Testis (tissue), 3 donors: ENCODE results near the gene PLIN5. TPM values are rescaled to one million over a fixed set of nuclear protein-coding genes. Genes with fewer than 3 reads are reported as not detected.

Source experiments
- DNase-seq: peaks from one replicate; pipeline ENCODE4 v3.0.0-alpha.2; 2019
- H3K27ac ChIP-seq, 2 donors: fragments of 200-600 bp; sonication (generic); one replicate each; pipeline ENCODE4 v1.5.1; 2019
- H3K27me3 ChIP-seq: fragments of 200-600 bp; sonication (generic); one replicate; pipeline ENCODE4 v1.5.1; 2019
- H3K36me3 ChIP-seq: fragments of 200-600 bp; sonication (generic); one replicate; pipeline ENCODE4 v1.5.1; 2017; ENCODE audit warnings: low read depth; ENCODE audit errors: missing control alignments
- H3K4me1 ChIP-seq: fragments of 200-600 bp; sonication (generic); one replicate; pipeline ENCODE4 v1.5.1; 2019
- H3K4me3 ChIP-seq, 2 donors: fragments of 200-600 bp; sonication (generic); one replicate each; pipeline ENCODE4 v1.5.1; 2017 to 2019
- H3K9me3 ChIP-seq: fragments of 200-600 bp; sonication (generic); one replicate; pipeline ENCODE4 v1.5.1; 2017
- CTCF ChIP-seq, 3 experiments: fragments of 450-650 bp in 2 of 3; fragments of 200-600 bp in 1 of 3; sonication (generic) in 1 of 3; IDR thresholded peaks; one replicate each; pipeline ENCODE4 v1.5.1; 2016 to 2019; ENCODE audit warnings: antibody characterized with exemption in 3 of 3, mild to moderate bottlenecking in 2 of 3, moderate library complexity in 1 of 3
- POLR2A ChIP-seq: fragments of 450-650 bp; IDR thresholded peaks from one replicate; pipeline ENCODE4 v1.6.1; 2017; ENCODE audit warnings: antibody characterized with exemption, mild to moderate bottlenecking, moderate library complexity
- WGBS, 2 donors: methylation state at CpG; one replicate each; pipeline ENCODE4 v1.1.5; 2018; 5-methylcytosine and 5-hydroxymethylcytosine counted together
- intact Hi-C: fragments of 100-400 bp; cut with DNase I; formaldehyde crosslinking; loops from one replicate; pipeline ENCODE4 v1.15.1; 2023; ENCODE audit warnings: low total_unique reads
- polyA plus RNA-seq: library from polyadenylated mRNA; stranded (reverse); fragments of 350-450 nt; fragmentation: Illumina TruSeq; extraction: RNeasy Lipid Tissue Mini Kit (QIAGEN cat#74804); gene quantifications from one replicate; pipeline ENCODE4 v1.2.3, GENCODE V29; 2014; ENCODE audit warnings: low read depth, low replicate concordance; ENCODE audit not compliant: insufficient read depth
- total RNA-seq, 2 donors: library from RNA; depleted of rRNA; stranded (reverse); fragments of >200 nt; gene quantifications; one replicate each; pipeline ENCODE4 v1.2.3, GENCODE V29; 2016

The PLIN5 gene
- total and polyA plus RNA-seq, 3 donors from 2014 or later, result 3.8 to 8.5 (median 7.4) TPM

GRCh38 chr19:4523306-4524110, 11.5 kb downstream of the PLIN5 start:
- 42 to 84% methylated on average over 8 to 53 of the region's 53 CpGs for WGBS, 2 donors

DNA sequence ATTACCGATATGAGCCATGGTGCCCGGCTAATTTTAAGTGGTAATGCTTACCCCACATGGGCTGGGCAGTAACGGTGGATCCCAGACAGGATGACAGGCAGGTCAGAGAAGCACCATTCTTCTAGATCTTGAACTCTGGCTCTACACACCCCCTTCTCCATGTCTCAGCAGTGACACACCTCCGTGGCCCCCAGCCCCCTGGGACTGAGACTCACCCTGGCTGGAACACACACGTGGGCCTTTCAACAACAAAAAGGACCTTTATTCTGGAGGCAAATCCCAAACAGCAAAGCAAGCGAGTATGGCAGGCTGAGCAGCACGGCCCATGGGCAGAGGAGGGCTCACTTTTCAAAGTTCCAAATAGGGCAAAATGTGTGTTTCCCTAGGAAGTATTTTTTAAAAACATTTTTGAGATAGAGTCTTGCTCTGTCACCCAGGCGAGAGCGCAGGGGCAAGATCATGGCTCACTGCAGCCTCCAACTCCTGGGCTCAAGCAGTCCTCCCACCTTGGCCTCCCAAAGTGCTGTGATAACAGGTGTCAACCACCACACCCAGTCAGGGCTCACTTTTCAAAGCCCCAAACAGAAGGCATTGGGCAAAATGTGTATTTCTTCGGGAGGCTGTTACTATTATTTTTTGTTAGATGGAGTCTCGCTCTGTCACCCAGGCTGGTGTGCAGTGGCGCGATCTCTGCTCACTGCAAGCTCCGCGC, 12.6 kb downstream of the PLIN5 start:
- DNase-seq, result no peak
- no peak for TF ChIP-seq CTCF (IDR thresholded peaks at IDR 0.05)
- no peak for TF ChIP-seq POLR2A
- no peaks in the 10 kb centered on the region for H3K36me3 ChIP-seq
- no peaks in the 10 kb centered on the region for H3K9me3 ChIP-seq
- H3K27ac ChIP-seq, result no peak overlapping the region
- H3K4me3 ChIP-seq, result no peak overlapping the region
- H3K27me3 ChIP-seq, result no peaks in the 10 kb centered on the region
- WGBS, 2 donors, result 86 to 87% methylated on average over 15 of the region's 15 CpGs
- intact Hi-C loops, result no loop called here
- peaks cover 10% of the 10 kb centered on the region for H3K4me1 ChIP-seq

More at GRCh38 chr19:4523306-4524110, 11.5 kb downstream of the PLIN5 start:
- H3K9me3 ChIP-seq, result no peaks in the 10 kb centered on the region
- intact Hi-C loops, result no loop called here
- peaks cover 5% of the 10 kb centered on the region for H3K4me1 ChIP-seq
- no peaks in the 10 kb centered on the region for H3K27me3 ChIP-seq
- peak; percentile 40 for DNase-seq
- no peak overlapping the region for H3K27ac ChIP-seq
- TF ChIP-seq CTCF (IDR thresholded peaks at IDR 0.05), result peak in 2 of 3 experiments; percentile 36 to 49
- no peak for TF ChIP-seq POLR2A
- no peaks in the 10 kb centered on the region for H3K36me3 ChIP-seq
- H3K4me3 ChIP-seq, result no peak overlapping the region

DNA sequence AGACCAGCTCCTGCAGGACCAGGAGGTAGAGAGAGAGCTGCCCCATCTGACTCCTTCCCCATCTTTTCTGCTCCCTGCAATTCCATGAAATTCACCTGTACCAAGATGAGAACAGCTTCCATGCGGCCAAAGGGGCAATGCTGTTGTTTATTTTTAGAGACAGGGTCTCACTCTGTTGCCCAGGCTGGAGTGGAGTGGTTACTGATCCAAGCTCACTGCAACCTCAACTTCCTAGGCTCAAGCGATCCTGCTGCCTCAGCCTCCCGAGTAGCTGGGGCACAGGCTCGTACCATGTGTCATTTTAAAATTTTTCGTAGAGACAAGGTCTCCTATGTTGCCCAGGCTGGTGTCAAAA, 13.2 kb downstream of the PLIN5 start:
- DNase-seq, result no peak
- Histone ChIP-seq H3K9me3 (no peaks in the 10 kb centered on the region), H3K4me1 (peaks cover 10% of the 10 kb centered on the region), H3K36me3 (no peaks in the 10 kb centered on the region), H3K27ac (no peak overlapping the region), H3K4me3 (no peak overlapping the region), H3K27me3 (no peaks in the 10 kb centered on the region)
- intact Hi-C loops, result no loop called here
- TF ChIP-seq POLR2A (no peak), CTCF (IDR thresholded peaks at IDR 0.05) (no peak)
- 86 to 91% methylated on average over 5 of the region's 5 CpGs for WGBS, 2 donors

GRCh38 chr19:4521170-4521887, 13.7 kb downstream of the PLIN5 start:
- no peak for DNase-seq
- Histone ChIP-seq H3K27ac (no peak overlapping the region), H3K4me1 (peaks cover 10% of the 10 kb centered on the region), H3K36me3 (no peaks in the 10 kb centered on the region), H3K4me3 (no peak overlapping the region), H3K9me3 (no peaks in the 10 kb centered on the region), H3K27me3 (no peaks in the 10 kb centered on the region)
- 79 to 80% methylated on average over 11 of the region's 11 CpGs for WGBS, 2 donors
- intact Hi-C loops, result no loop called here
- no peak for TF ChIP-seq CTCF (IDR thresholded peaks at IDR 0.05)
- no peak for TF ChIP-seq POLR2A
